Chondrocyte (in vitro differentiated cells): ENCODE data around the gene TNPO1. TPM values are rescaled to one million over a fixed set of nuclear protein-coding genes. Genes with fewer than 3 reads are reported as not detected.

ENCODE experiments used
- DNase-seq: peaks from one replicate; pipeline ENCODE4 v3.0.0; 2021; ENCODE audit warnings: mixed read lengths, low spot score
- H3K27ac Mint-ChIP-seq: one replicate; pipeline ENCODE4 v1.8.0; 2021; ENCODE audit warnings: mild to moderate bottlenecking, moderate library complexity, mixed read lengths; ENCODE audit not compliant: unreplicated experiment
- H3K27me3 Mint-ChIP-seq: 2 replicates; pipeline ENCODE4 v1.8.0; 2021; ENCODE audit warnings: low read depth, mixed read lengths
- H3K36me3 Mint-ChIP-seq: 2 replicates; pipeline ENCODE4 v1.8.0; 2021; ENCODE audit warnings: low read depth, mixed read lengths
- H3K4me1 Mint-ChIP-seq: 2 replicates; pipeline ENCODE4 v1.8.0; 2021; ENCODE audit warnings: low read depth, mild to moderate bottlenecking, mixed read lengths
- H3K4me3 Mint-ChIP-seq: one replicate; pipeline ENCODE4 v1.8.0; 2021; ENCODE audit warnings: mild to moderate bottlenecking, moderate library complexity, mixed read lengths; ENCODE audit not compliant: unreplicated experiment
- H3K9me3 Mint-ChIP-seq: 2 replicates; pipeline ENCODE4 v1.8.0; 2021; ENCODE audit warnings: low read depth, mixed read lengths
- total RNA-seq: library from RNA; stranded (reverse); gene quantifications from 3 replicates; pipeline ENCODE4 v1.2.1, GENCODE V29; 2021
- TF ChIP-seq, protein P1 (sequence below): fragments of 200-600 bp; sonication (generic); IDR thresholded peaks from 2 replicates; pipeline ENCODE4 v1.5.0; 2021; ENCODE audit warnings: antibody characterized with exemption, mild to moderate bottlenecking, moderate library complexity

Gene TNPO1
- total RNA-seq, 1 donor from 2014 or later: 132 TPM

GRCh38 chr5:72830362-72830761 is 13.9 kb downstream of the TNPO1 start:
- H3K36me3 Mint-ChIP-seq: no peaks in the 10 kb centered on the region
- H3K4me1 Mint-ChIP-seq: peaks cover 18% of the 10 kb centered on the region
- no peak overlapping the region for H3K27ac Mint-ChIP-seq
- no peaks in the 10 kb centered on the region for H3K9me3 Mint-ChIP-seq
- DNase-seq: no peak
- TF ChIP-seq, protein P1, sequence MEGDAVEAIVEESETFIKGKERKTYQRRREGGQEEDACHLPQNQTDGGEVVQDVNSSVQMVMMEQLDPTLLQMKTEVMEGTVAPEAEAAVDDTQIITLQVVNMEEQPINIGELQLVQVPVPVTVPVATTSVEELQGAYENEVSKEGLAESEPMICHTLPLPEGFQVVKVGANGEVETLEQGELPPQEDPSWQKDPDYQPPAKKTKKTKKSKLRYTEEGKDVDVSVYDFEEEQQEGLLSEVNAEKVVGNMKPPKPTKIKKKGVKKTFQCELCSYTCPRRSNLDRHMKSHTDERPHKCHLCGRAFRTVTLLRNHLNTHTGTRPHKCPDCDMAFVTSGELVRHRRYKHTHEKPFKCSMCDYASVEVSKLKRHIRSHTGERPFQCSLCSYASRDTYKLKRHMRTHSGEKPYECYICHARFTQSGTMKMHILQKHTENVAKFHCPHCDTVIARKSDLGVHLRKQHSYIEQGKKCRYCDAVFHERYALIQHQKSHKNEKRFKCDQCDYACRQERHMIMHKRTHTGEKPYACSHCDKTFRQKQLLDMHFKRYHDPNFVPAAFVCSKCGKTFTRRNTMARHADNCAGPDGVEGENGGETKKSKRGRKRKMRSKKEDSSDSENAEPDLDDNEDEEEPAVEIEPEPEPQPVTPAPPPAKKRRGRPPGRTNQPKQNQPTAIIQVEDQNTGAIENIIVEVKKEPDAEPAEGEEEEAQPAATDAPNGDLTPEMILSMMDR: no peak
- H3K4me3 Mint-ChIP-seq: no peak overlapping the region
- H3K27me3 Mint-ChIP-seq: no peaks in the 10 kb centered on the region

DNA sequence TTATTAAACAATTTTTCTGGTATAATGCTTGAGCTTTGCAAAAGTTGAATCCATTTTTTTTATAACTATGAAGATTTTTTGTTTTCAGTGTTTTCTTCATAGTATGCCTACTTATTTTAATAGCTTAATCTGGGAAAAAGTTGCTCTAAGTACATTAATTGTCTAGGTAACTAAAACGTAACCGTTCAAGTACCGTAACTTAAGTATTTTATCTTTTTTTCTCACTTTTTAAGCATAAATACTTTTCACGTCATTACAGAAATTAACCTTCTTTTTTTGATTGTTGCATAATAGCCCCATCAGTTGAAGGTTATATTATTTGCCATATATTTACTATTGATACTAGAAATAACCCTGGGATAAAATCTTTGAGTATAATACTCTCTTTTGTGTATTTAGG is 15.2 kb downstream of the TNPO1 start:
- H3K4me3 Mint-ChIP-seq: no peak overlapping the region
- no peaks in the 10 kb centered on the region for H3K36me3 Mint-ChIP-seq
- H3K27me3 Mint-ChIP-seq: no peaks in the 10 kb centered on the region
- TF ChIP-seq, protein P1: no peak
- H3K27ac Mint-ChIP-seq: no peak overlapping the region
- DNase-seq: no peak
- peaks cover 24% of the 10 kb centered on the region for H3K4me1 Mint-ChIP-seq
- H3K9me3 Mint-ChIP-seq: no peaks in the 10 kb centered on the region

DNA sequence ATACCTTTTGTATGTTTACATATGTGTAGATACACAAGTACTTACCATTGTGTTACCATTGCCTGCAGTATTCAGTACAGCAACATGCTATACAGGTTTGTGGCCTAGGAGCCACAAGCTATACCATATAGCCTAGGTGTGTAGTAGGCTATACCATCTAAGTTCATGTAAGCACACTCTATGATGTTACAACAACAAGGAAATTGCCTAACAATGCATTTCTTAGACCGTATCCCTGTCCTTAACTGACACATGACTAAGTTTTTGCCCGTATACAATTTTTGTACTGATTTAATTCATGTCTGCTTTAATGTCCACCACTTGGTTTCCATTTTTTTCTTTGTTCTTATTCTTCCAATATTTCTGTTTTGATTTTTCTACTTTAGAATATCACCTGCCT is 18.5 kb downstream of the TNPO1 start:
- Mint-ChIP-seq H3K4me3 (no peak overlapping the region), H3K4me1 (peaks cover 46% of the 10 kb centered on the region), H3K27ac (no peak overlapping the region), H3K9me3 (no peaks in the 10 kb centered on the region), H3K36me3 (no peaks in the 10 kb centered on the region), H3K27me3 (no peaks in the 10 kb centered on the region)
- no peak for DNase-seq
- TF ChIP-seq, protein P1: no peak

- Mint-ChIP-seq H3K27ac (no peak overlapping the region), H3K9me3 (no peaks in the 10 kb centered on the region), H3K4me1 (peaks cover 47% of the 10 kb centered on the region), H3K27me3 (no peaks in the 10 kb centered on the region), H3K4me3 (no peak overlapping the region), H3K36me3 (no peaks in the 10 kb centered on the region)
- no peak for DNase-seq
- TF ChIP-seq, protein P1: no peak
Observed at GRCh38 chr5:72835633-72836032, 19.2 kb downstream of the TNPO1 start.

- Mint-ChIP-seq H3K4me3 (no peak overlapping the region), H3K4me1 (peaks cover 52% of the 10 kb centered on the region), H3K27me3 (no peaks in the 10 kb centered on the region), H3K9me3 (no peaks in the 10 kb centered on the region), H3K27ac (no peak overlapping the region), H3K36me3 (no peaks in the 10 kb centered on the region)
- TF ChIP-seq, protein P1: no peak
- DNase-seq: no peak
Observed at GRCh38 chr5:72836810-72837209, 20.3 kb downstream of the TNPO1 start.
